ENCODE data around the gene KCNJ6.

DNA sequence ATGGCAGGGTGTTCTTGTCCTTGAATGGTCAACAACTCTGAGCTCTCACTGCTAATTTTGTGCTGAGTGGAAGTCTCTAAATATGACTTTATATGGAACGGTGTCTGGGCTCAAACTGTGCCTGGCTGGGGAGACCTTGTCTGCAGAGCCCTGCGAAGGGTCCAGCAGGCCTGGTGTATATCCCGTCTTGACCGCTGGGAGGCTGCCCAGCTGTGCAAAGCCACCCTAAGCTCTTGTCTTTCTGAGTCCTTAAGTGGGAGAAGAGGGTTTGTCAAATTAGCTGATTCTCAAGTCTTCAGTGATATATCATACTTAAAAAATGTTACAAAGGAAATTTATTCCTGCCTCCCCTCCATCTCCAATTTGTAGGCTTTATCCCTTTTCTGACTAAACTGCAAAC is 198.7 kb downstream of the KCNJ6 start:
- TF ChIP-seq, protein P1, sequence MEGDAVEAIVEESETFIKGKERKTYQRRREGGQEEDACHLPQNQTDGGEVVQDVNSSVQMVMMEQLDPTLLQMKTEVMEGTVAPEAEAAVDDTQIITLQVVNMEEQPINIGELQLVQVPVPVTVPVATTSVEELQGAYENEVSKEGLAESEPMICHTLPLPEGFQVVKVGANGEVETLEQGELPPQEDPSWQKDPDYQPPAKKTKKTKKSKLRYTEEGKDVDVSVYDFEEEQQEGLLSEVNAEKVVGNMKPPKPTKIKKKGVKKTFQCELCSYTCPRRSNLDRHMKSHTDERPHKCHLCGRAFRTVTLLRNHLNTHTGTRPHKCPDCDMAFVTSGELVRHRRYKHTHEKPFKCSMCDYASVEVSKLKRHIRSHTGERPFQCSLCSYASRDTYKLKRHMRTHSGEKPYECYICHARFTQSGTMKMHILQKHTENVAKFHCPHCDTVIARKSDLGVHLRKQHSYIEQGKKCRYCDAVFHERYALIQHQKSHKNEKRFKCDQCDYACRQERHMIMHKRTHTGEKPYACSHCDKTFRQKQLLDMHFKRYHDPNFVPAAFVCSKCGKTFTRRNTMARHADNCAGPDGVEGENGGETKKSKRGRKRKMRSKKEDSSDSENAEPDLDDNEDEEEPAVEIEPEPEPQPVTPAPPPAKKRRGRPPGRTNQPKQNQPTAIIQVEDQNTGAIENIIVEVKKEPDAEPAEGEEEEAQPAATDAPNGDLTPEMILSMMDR (IDR thresholded peaks at IDR 0.05) = no peak
- no peak for TF ChIP-seq POLR2A (IDR thresholded peaks at IDR 0.05)

All from testis (tissue), 2 donors.